ENCODE measurements around the gene ARPC2.
"Not testable (repeated sequence)": the region's sequence is repeated elsewhere in the genome, so short reads cannot be mapped to it uniquely, and the experiment has no call there.

ARPC2 gene

DNA sequence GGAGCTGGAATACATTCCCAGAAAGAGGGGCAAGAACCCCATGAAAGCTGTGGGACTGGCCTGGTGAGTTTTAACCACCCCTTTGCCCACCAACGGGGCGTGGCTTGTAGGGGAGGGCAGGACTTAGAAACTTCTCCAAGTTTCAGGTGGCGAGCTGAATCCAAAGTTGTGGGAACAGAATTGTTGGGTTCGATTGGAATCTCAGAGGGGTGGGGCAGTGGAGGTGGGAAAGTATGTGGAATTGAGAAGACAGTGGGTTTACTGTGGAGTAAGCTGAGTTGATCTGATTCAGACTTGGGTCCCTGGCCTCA lies 54.5 kb downstream of the ARPC2 start:
- no peak for DNase-seq (ENCODE audit: low spot score)

DNA sequence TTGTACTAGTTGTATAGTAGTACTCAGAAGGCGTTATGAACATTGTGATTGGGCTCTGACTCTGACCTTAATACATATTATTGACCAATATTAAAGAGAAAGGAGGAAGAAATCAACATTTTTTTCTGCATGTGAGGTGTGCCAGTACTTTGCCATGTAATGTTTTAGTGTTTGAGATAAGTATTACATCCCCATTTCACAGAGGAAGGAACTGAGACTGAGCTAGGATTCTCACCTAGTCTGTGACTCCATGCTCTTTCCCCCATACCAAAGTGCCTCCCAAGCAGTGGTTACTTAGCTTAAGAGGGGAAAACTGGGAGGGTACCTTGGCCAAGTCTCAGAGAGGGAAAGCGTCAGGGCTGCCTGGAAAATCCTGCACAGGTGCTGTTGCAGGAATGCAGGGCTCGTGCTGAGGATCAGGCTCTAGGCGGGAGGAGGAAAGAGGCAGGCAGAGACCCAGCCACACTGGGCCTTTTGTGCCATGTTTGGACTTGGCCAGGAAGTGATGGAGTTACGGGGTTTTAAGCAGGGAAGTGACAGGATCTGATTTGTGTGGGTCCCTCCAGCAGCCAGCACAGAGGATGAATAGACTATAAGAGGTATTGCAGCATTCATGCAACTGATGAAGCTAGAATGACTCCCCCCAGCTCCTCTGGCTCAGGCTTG lies 55.0 kb downstream of the ARPC2 start:
- DNase-seq (ENCODE audit: low spot score): no peak

DNA sequence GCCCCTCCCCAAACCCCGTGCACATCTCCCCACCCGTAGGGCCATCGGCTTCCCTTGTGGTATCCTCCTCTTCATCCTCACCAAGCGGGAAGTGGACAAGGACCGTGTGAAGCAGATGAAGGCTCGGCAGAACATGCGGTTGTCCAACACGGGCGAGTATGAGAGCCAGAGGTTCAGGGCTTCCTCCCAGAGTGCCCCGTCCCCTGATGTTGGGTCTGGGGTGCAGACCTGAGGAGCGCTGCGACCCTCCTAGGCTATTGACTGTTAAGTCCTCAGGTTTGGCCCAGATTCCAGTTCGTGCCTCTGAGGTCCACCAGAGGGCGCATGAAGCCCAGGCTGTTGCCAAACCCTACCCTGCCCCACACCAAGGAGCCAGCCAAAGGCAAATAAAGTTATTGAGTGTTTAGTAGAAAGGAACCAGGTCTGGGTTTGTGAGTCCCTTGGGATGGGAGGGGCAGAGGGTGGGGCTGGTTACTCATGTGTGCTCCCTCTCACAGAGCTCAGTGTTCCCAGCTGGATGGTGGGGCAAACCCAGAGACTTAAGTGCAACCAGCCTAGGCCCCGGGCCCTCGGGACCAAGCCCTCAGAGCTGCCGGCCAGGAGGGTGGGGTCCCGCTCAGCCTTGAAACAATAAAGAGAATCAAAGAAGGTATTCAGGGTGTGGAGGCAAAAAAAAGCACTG lies 55.7 kb downstream of the ARPC2 start:
- DNase-seq (ENCODE audit: low spot score): peak; percentile 81

DNA sequence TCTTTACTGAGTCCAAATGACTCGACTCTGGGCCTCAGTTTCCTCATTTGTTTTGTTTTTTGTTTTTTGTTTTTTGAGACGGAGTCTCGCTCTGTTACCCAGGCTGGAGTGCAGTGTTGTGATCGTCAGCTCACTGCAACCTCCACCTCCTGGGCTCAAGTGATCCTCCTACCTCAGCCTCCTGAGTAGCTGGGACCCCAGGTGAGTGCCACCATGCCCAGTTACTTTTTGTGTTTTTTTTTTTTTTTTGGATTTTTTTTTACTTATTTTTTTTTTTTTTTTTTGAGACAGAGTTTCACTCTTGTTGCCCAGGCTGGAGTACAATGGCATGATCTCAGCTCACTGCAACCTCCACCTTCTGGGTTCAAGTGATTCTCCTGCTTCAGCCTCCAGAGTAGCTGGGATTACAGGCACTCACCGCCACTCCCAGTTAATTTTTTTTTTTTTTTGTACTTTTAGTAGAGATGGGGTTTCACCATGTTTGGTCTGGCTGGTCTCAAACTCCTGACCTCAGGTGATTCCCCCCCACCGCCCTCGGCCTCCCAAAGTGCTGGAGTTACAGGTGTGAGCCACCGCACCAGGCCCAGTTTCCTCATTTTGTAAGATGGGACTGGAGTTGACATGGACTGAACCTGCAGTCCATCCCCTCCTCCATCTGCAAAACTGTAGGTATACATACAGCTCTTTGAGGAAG lies 56.4 kb downstream of the ARPC2 start:
- DNase-seq (ENCODE audit: low spot score): not testable (repeated sequence)

DNA sequence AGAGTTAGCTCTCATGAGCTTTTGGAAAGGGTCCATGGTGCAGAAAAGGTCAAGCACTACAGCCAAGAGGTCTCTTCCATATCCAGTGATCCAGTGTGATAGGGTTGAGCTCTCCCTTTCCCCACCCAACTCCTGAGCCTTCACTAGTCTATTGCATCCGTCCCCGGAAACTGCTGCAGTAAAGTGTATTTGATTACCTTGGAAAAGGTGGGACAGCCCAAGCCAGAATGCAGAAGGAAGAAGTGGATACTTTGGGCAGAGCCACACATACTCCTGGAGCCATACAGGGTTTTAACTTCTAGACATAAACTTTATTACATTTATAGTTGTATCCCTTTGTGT lies 56.9 kb downstream of the ARPC2 start:
- DNase-seq (ENCODE audit: low spot score): no peak

DNA sequence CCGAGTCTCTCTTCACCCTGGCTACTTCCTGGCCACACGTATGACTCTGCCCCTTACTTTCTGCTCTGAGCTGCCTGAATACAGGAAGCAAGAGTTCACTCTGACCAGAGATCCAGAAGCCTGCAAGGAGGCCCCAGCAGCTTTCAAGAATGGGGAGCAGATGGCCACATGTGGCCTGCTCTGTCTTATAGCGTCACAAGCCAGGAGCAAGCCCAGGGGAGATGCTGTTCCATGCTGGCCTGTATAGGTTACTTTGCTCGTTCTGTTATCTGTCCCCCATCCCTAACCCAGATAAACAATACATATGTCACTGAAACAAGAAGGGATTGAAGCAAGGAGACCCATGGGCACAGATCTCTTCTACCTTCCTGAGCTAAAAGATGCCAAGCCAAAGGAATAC lies 57.6 kb downstream of the ARPC2 start:
- DNase-seq (ENCODE audit: low spot score): no peak

DNA sequence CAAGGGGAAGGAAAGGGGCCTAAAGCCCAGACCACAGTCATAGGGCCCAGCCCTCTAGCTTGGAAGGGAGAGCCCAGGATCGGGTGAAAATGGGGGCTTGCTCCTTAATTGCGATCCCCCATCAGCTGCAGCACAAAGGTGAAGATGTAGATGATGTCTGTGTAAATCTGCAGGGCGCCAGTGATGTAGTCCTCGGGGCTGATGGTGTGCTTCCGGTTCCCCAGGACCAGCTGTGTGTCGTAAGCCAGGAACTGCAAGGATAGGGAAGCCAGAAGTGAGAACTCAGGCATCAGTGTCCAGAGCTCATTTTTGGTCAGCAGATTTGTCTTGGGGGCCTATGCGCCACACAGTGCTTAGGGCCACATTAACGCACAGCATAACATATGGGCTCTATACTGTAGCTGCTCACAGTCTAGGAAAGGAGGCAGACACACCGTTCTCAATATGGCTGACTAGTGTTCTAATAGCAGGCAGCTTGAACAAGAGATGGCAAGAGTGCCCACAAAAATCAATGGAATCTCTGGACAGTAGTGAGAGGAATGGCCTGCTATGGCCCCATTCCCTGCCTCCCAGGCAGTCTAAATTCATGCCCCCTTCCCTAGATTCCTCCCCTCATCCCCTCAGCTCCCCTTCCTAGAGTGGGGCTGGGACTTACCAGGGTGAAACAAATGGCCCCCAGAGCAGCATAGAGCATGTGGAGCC lies 58.5 kb downstream of the ARPC2 start:
- no peak for DNase-seq (ENCODE audit: low spot score)

DNA sequence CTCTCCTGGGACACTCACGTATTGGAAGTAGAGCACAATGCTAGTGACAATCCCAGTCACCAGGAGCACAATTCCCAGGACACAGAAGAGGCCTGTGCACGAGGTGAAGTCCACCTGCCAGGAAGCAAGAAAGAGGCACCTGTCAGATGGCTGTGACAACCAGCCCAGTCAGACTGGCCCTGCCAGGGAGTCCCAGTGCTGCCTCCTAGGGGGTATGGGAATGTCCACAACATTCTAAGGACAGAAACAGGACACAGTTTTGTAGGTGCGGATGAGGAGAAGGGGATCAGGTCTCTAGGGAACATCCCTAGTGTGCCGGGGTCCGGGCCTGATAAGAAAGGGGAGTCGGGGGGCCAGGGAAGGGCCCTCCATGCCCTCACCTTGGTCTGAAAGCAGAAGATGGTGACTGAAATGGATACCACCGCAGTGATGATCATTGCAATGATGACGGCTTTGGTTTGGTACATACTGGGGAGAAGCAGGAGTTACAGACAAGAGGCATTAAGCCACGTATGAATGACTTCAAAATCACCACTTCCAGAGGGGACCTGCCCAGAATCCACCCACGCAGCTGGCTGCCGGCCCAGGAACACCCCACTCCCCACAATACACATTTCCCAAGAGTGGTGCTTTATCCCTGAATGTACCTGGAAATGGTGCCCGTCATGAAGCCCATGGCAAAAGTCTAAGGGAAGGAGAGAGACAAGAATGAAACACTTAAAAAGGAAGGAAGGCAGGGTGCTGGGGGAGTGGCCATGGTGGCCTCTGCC lies 60.2 kb downstream of the ARPC2 start:
- no peak for DNase-seq (ENCODE audit: low spot score)

DNA sequence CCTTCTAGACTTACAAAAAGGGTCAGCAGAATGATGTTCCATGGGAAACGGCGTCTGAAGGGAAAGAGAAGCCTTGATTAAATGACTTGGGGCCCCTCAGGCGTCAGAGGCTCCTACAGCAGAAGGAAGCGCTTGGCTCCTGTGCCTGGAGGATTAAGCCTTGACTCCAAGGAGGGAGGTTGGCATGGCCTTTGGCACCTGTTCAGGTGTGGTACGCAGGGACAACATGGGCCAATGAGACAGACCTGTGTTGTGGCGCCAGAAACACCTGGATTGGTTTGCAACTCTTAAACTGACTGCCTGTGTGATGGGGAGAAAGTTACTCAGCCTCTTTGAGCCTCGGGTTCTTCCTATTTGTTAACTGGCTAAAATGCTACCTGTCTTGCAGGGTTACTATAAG lies 60.9 kb downstream of the ARPC2 start:
- DNase-seq (ENCODE audit: low spot score): no peak

DNA sequence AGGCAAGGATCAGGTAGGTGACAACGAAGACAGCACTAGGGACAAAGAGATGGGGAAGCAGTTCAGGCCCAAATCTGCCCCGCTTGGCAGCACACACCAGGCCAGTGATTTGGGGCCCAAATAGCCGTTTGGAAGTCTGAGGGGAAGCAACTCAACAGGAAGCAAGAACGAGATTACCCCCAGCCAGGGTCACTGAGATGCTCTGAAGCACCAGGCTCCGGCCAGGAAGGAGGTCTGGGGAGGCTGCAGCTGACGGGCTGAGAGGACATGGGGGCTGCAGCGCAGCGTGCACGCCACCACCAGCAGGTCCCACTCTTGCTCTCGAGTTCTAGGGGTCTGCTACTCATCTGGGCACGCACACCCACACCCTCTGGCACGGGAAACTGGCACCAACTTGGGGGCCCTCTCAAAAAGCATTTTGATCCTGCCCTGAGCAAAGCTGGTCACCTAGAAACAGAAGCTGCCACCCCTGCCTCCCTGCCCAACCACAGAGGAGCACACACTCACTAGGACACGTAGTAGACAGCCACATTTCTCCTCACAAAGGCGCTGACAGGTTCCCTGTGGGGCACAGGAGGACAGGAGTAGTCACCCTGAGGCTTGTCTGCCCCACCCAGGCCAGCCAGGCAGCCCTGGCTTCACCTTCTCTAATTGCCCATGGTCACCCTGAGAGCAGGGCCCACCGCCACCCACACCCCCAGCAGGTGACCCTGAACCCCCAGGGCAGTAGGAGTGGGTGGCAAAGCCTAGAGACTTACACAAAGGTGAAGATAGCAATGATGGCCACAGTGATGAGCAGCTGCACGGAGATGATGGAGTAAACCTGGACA lies 61.8 kb downstream of the ARPC2 start:
- no peak for DNase-seq (ENCODE audit: low spot score)

DNA sequence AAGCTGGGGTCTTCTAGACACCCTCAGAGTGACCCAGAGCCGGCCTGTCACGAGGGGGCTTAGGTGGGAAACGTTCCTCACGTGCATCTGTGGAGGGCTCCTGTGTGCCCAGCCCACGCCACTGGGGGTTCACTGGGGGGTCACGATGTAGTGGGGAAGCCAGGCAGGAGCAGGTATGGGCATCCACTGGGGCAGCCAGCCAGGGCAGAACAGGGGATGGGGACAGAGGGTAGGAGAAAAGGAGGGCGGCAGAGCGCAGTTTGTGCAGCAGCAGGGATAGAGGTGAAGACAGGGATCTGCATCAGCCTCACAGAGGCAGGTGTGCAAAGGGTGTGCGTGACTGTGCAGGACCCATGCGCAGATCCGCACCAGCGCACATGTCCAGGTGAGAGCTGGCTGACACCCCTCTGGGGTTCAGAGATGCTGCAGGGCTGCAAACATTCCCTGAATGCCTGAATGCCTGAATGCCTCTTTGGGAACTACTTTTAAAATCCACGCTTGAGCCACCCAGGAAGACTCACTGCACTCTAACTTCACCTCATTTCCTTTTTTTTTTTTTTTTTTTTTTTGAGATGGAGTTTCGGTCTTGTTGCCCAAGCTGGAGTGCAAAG lies 63.4 kb downstream of the ARPC2 start:
- DNase-seq (ENCODE audit: low spot score): no peak

DNA sequence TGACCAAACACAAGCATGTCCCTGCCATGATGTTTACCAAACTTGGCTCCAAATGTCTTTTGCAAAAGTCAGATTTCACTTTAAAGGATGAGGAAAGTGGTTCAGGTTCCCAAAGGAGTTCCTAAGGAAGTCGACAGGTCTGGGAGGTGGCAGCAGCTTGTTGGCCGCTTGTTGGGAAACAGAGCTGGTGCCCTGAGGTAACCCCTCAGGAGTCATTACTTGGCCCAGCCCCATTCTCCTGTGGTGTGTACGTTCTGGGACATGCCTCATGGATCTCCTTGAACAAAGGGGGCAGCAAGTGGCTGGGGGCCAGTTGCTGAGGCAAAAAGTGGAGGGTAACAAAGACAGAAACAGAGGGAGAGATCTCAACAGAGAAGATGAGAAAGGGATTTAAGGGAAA lies 64.5 kb downstream of the ARPC2 start:
- no peak for DNase-seq (ENCODE audit: low spot score)

DNA sequence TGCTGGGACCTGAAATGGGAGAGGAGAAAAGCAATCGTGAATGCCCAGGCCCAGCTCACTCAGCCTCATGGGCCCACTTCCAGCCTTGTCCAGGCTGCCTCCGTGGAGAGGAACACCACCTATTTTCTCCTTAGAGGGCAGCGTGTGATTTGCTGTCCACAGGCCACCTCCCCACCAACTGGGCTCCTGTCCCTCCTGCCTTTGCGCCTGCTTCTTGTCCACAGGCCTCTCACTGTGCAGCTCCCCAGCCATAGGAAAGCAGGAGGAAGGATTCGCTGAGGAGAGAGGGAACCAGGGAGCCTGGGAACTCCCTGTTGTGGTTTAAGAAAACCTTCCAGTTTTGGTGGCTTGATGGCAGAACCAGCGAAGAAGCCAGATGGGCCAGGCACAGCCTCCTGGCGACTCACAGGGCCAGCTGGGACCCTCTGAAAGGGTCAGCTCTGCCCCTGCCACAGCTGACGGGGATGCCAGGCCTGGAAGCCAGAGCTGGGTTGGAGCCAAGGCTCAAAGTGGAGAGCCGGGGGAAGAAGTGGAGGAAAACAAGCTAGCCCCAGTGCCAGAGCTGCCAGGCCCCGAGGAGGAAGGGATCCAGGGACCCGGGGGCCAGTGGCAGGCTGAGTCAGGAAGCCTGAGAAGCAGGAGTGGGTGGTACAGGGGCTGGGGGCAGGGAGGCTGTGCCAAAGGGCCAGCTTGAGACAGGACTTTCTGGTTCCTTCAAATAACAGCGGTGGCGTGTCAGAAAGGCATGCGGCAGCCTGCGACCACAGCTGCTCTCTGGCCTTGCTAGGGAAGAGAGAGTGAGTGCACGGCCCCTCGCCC lies 65.4 kb downstream of the ARPC2 start:
- DNase-seq (ENCODE audit: low spot score): no peak

DNA sequence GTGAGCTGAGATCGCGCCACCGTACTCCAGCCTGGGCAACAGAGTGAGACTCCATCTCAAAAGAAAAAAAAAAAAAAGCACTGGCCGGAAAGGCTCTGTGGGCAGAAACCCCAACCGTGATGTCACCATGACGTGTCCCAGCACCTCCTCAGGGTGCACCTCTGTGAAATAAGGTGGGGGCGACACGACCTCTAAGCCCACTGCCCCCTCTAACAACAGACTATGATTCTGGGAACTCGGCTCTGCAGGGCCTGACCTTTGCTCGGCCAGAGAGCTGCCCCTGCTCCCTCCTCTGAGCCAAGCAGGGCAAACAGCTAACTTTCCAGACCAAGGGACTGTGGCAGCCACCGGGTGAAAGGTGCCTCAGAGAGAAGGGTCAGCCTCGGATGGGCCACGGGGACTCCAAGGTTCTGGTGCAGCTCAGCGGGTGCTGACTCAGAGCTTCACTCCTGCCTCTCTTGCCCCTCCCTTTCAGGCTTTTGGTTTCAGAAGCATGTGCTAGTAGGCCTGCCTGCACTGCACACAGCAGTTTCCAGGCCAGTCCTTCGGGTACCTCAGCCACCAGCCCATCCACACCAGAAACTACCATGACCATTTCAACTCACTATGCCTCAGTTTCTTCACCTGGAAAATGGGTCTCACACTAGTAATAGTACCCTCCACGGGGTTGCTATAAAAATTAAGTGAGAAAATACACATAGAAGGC lies 67.3 kb downstream of the ARPC2 start:
- DNase-seq (ENCODE audit: low spot score): no peak

DNA sequence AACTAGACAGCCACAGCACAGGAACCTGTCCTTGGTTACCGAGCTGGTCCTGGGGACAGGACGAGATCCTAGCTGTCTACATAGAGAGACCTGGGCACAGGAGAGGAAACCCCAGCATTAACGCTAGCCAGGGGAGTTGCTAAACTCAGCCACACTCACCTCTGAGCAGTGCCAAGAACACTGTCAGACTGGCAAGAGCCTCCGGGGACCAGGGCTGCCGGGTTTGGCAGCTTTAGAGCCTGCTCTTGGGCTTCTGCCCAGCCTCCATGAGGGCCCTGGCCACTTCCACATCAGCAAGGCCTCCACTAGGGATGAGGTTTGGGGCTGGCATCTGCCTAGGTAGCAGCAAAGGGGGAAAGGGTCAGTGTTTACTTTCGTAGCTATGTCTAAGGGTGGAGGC lies 68.6 kb downstream of the ARPC2 start:
- DNase-seq (ENCODE audit: low spot score): no peak

DNA sequence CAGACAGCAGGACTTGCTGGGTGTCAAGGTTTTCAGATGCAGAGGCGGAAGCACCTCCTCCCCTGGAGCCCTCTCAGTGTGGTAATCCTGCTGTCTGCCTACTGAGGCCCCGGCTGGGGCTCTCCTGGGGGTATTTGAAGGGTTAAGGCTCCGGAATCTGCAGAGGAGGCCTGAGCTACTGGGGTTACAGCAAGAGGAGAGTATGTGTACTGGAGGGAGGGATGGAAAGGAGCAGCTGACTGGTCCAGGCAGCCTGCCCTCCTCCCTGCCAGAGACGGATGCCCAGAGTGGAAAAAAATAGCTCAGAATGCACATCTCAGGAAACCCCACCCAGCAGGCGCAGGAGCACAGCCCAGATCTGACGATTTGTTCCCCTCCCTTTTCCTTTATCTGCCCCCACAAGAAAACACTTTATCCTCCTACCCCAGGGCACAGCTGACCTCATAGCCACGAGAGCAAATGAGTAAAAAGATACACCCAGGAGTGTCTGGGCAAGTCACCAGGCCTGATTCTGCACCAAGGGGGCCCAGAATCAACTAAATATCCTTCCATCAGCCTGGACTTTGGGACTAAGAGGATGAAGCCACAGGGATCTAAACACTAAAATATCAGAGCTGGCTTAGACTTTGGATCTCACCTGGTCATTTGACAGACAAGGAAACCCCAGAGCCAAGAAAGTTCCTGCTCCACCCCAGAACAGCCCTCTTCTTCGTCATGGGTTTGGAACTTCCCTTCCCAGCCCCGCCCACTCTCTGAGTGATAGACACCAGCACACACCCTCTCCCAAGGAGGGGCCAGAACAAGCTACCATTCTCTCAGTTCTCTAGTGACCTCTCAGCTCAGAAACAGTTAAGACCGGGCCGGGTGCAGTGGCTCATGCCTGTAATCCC lies 69.8 kb downstream of the ARPC2 start:
- DNase-seq (ENCODE audit: low spot score): peak; percentile 93

DNA sequence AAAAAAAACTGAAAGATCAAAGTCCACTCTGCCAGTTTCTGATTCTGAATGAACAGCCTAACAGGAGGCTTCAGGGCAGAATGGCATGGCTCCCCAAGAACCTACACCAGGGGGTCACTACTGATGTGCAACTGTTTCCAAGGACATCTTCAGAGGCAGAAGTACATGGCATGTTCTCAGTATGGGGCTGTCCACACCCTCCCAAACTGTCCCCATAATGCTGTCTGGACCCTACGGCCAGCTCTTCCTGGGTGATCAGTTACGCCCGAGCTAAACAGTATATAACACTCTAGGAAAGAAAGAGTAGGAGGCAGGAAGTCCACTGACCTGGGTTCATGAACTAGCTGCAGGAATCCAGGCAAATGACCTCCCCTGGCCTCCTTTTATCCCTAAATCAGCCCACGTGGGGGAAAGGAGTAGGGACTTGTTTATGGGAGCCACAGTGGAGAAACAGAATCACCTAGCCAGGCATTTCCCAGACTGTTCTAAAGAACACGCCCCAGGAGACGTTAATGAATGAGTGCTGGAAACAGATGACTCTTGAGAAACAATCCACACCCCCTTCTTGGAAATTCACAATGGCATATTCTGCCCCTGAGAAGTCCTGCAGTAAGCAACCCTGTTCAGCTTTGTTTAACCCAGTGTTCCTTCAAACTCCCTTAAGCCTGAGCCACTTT lies 72.8 kb downstream of the ARPC2 start:
- DNase-seq (ENCODE audit: low spot score): no peak

All from kidney capillary endothelial cell (primary cell).